Stimulated activated CD8-positive, alpha-beta memory T cell treated with anti-CD3 and anti-CD28 coated beads, Interleukin-7, amount 100 ng/mL, for 48 hours (primary cell): Measurements from ENCODE around the gene PIWIL4.
"Not testable (repeated sequence)": the region's sequence is repeated elsewhere in the genome, so short reads cannot be mapped to it uniquely, and the experiment has no call there.

Source experiments
- DNase-seq, 2 donors: peaks; one replicate each; pipeline ENCODE4 v3.0.0-alpha.2; 2020; ENCODE audit warnings: low read depth in 1 of 2; ENCODE audit errors: extremely low read depth in 1 of 2

Gene PIWIL4

GRCh38 chr11:94546886-94547285 lies 20.3 kb upstream of the PIWIL4 start:
- DNase-seq: no peak

- DNase-seq: no peak
Measured at GRCh38 chr11:94549146-94549545, 18.0 kb upstream of the PIWIL4 start.

- no peak for DNase-seq
Measured at GRCh38 chr11:94550513-94550912, 16.7 kb upstream of the PIWIL4 start.

- DNase-seq: no peak
Measured at GRCh38 chr11:94553938-94554337, 13.2 kb upstream of the PIWIL4 start.

GRCh38 chr11:94555752-94556329 lies 11.3 kb upstream of the PIWIL4 start:
- not testable (repeated sequence) for DNase-seq

GRCh38 chr11:94557421-94557820 lies 9.7 kb upstream of the PIWIL4 start:
- no peak for DNase-seq

- no peak for DNase-seq
Measured at GRCh38 chr11:94557992-94558391, 9.2 kb upstream of the PIWIL4 start.

GRCh38 chr11:94558468-94558867 lies 8.7 kb upstream of the PIWIL4 start:
- no peak for DNase-seq

- no peak for DNase-seq
Measured at GRCh38 chr11:94558932-94559331, 8.2 kb upstream of the PIWIL4 start.

- no peak for DNase-seq
Measured at GRCh38 chr11:94559361-94559760, 7.8 kb upstream of the PIWIL4 start.

GRCh38 chr11:94560834-94561233 lies 6.3 kb upstream of the PIWIL4 start:
- no peak for DNase-seq

- no peak for DNase-seq
Measured at GRCh38 chr11:94563176-94563847, 3.9 kb upstream of the PIWIL4 start.

- no peak for DNase-seq
Measured at GRCh38 chr11:94563848-94564467, 3.2 kb upstream of the PIWIL4 start.

- no peak for DNase-seq
Measured at GRCh38 chr11:94568200-94568599, 1.0 kb downstream of the PIWIL4 start.

GRCh38 chr11:94568717-94569116 lies 1.5 kb downstream of the PIWIL4 start:
- DNase-seq: no peak

GRCh38 chr11:94572975-94573374 lies 5.8 kb downstream of the PIWIL4 start:
- not testable (repeated sequence) for DNase-seq

- DNase-seq: no peak
Measured at GRCh38 chr11:94574193-94574961, 7.2 kb downstream of the PIWIL4 start.

GRCh38 chr11:94576306-94576705 lies 9.1 kb downstream of the PIWIL4 start:
- DNase-seq: no peak

GRCh38 chr11:94577841-94578240 lies 10.7 kb downstream of the PIWIL4 start:
- DNase-seq: no peak

GRCh38 chr11:94581926-94582325 lies 14.8 kb downstream of the PIWIL4 start:
- no peak for DNase-seq

GRCh38 chr11:94583213-94583865 lies 16.2 kb downstream of the PIWIL4 start:
- DNase-seq: no peak
